Osteocyte (in vitro differentiated cells): Measurements from ENCODE around the gene JPH3. TPM values are rescaled to one million over a fixed set of nuclear protein-coding genes. Genes with fewer than 3 reads are reported as not detected.

Experiments
- DNase-seq: peaks from one replicate; pipeline ENCODE4 v3.0.0; 2021; ENCODE audit warnings: mixed read lengths; ENCODE audit not compliant: unreplicated experiment; ENCODE audit errors: extremely low spot score
- H3K27ac Mint-ChIP-seq: one replicate; pipeline ENCODE4 v1.8.0; 2021; ENCODE audit warnings: mild to moderate bottlenecking, mixed read lengths; ENCODE audit not compliant: unreplicated experiment
- H3K27me3 Mint-ChIP-seq: one replicate; pipeline ENCODE4 v1.8.0; 2021; ENCODE audit warnings: mixed read lengths; ENCODE audit not compliant: unreplicated experiment
- H3K36me3 Mint-ChIP-seq: one replicate; pipeline ENCODE4 v1.8.0; 2021; ENCODE audit warnings: mixed read lengths; ENCODE audit not compliant: unreplicated experiment
- H3K4me1 Mint-ChIP-seq: one replicate; pipeline ENCODE4 v1.8.0; 2021; ENCODE audit warnings: mixed read lengths; ENCODE audit not compliant: unreplicated experiment
- H3K4me3 Mint-ChIP-seq: one replicate; pipeline ENCODE4 v1.8.0; 2021; ENCODE audit warnings: mild to moderate bottlenecking, moderate library complexity, mixed read lengths; ENCODE audit not compliant: unreplicated experiment
- H3K9me3 Mint-ChIP-seq: one replicate; pipeline ENCODE4 v1.8.0; 2021; ENCODE audit warnings: mixed read lengths; ENCODE audit not compliant: unreplicated experiment
- total RNA-seq: library from RNA; stranded (reverse); gene quantifications from 2 replicates; pipeline ENCODE4 v1.2.1, GENCODE V29; 2021
- TF ChIP-seq, protein P1 (sequence below): fragments of 200-600 bp; sonication (generic); IDR thresholded peaks from 2 replicates; pipeline ENCODE4 v1.5.0; 2021; ENCODE audit warnings: antibody characterized with exemption, mild to moderate bottlenecking, moderate library complexity

JPH3 gene
- total RNA-seq, 1 donor from 2014 or later = 2.6 TPM

DNA sequence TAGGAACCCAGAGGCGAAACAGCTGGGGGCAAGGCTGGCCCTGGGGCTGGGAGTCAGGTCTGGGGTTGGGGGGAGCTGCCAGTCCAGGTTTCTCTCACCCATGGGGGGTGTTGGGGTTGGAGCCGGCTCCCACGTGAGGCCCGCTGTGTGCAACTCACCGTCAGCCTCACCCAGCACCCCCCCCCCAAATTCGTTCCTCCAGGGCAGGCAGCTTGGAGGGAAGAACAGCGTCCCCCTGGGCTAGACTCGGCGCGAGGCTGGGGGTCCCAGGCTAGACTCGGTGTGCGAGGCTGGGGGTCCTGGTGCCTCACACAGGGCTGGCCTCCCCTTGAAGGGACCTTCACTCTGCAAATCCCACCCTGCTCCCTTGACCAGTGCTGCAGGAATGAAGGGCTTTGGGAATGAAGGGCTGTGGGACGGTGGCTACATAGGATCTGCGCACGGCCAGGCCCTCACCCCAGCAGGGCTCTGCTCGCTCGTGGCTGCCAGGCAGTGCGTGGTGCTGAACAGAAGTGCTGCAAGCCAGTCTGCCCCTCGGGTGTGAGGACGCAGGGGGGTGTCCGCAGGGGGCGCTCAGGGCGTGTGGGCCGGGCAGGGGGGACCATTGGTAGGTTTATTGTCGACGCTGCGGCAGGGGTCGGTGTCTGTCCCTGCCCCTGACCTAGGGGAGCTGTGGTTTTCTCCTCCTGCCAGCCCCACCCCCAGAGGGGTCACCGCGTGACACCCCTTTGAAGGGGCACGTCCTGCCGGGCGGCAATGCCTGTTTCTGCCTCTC lies 88.8 kb downstream of the JPH3 start:
- Mint-ChIP-seq H3K36me3 (no peaks in the 10 kb centered on the region), H3K4me3 (no peak overlapping the region), H3K9me3 (no peaks in the 10 kb centered on the region), H3K27me3 (no peaks in the 10 kb centered on the region), H3K4me1 (no peaks in the 10 kb centered on the region), H3K27ac (no peak overlapping the region)
- DNase-seq = no peak
- TF ChIP-seq, protein P1, sequence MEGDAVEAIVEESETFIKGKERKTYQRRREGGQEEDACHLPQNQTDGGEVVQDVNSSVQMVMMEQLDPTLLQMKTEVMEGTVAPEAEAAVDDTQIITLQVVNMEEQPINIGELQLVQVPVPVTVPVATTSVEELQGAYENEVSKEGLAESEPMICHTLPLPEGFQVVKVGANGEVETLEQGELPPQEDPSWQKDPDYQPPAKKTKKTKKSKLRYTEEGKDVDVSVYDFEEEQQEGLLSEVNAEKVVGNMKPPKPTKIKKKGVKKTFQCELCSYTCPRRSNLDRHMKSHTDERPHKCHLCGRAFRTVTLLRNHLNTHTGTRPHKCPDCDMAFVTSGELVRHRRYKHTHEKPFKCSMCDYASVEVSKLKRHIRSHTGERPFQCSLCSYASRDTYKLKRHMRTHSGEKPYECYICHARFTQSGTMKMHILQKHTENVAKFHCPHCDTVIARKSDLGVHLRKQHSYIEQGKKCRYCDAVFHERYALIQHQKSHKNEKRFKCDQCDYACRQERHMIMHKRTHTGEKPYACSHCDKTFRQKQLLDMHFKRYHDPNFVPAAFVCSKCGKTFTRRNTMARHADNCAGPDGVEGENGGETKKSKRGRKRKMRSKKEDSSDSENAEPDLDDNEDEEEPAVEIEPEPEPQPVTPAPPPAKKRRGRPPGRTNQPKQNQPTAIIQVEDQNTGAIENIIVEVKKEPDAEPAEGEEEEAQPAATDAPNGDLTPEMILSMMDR = no peak

DNA sequence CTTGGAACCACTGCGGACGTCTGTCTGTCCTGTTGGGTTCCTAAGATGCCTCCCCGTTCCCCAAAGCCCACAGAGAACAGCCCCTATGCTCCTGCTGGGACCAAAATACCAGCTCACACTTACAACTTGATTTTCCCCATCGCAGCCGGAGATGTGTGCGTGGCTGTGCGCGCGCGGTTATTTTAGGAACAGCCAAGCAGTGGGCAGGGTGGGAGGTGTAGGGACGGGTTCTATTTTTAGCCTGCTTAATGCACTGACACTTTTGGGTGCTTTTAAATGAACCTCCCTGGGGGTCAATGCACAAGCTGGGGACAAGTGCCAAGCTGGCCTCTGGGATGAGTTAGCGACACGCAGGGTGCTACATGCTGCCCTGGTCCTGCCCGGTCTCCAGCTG lies 89.4 kb downstream of the JPH3 start:
- DNase-seq = no peak
- Mint-ChIP-seq H3K36me3 (peaks cover 2% of the 10 kb centered on the region), H3K27ac (no peak overlapping the region), H3K9me3 (no peaks in the 10 kb centered on the region), H3K4me1 (no peaks in the 10 kb centered on the region), H3K4me3 (no peak overlapping the region), H3K27me3 (no peaks in the 10 kb centered on the region)
- TF ChIP-seq, protein P1 = no peak

DNA sequence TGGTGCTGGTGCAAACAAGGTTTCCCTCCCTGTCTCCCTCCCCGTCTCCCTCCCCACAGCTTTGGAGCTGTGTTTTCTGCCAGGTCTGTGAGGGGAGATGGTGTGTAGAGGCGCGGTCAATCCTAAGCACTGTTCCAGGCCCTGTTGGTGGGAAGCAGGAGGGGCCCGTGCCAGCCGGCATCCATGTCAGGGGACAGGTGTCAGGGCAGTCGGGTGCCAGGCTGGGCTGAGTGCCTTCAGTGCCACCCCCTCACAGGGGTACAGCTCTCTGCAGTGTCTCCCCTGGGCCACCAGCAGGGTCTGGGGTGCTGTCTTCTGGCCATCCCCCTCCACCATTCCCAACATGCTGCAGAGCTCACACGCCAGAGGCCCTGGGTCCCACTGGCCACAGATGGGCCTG lies 89.9 kb downstream of the JPH3 start:
- no peaks in the 10 kb centered on the region for H3K27me3 Mint-ChIP-seq
- H3K4me3 Mint-ChIP-seq = no peak overlapping the region
- peaks cover 2% of the 10 kb centered on the region for H3K36me3 Mint-ChIP-seq
- no peaks in the 10 kb centered on the region for H3K4me1 Mint-ChIP-seq
- H3K9me3 Mint-ChIP-seq = no peaks in the 10 kb centered on the region
- H3K27ac Mint-ChIP-seq = no peak overlapping the region
- no peak for DNase-seq
- TF ChIP-seq, protein P1 = no peak

DNA sequence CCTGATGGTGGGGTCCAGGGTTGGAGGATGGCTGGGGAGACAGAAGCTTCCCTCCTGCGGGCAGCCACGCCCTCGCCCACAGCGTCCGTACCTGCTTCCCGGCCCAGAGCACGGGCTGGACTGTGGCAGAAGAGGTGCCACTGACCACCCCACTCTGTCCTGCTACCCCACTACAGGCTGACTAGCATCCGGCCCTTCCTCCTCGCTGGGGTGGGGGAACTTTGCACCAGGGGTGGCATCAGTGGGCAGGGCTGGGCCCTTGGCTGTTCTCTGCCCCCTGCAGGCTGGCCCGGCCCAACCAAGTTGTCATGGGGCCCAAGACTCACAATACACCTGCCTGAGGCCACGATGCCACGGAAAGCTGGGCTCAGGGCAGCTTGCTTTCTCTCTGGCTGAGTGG lies 90.4 kb downstream of the JPH3 start:
- no peaks in the 10 kb centered on the region for H3K4me1 Mint-ChIP-seq
- no peak for DNase-seq
- H3K9me3 Mint-ChIP-seq = no peaks in the 10 kb centered on the region
- H3K36me3 Mint-ChIP-seq = peaks cover 2% of the 10 kb centered on the region
- H3K27me3 Mint-ChIP-seq = no peaks in the 10 kb centered on the region
- H3K4me3 Mint-ChIP-seq = no peak overlapping the region
- TF ChIP-seq, protein P1 = no peak
- H3K27ac Mint-ChIP-seq = no peak overlapping the region

DNA sequence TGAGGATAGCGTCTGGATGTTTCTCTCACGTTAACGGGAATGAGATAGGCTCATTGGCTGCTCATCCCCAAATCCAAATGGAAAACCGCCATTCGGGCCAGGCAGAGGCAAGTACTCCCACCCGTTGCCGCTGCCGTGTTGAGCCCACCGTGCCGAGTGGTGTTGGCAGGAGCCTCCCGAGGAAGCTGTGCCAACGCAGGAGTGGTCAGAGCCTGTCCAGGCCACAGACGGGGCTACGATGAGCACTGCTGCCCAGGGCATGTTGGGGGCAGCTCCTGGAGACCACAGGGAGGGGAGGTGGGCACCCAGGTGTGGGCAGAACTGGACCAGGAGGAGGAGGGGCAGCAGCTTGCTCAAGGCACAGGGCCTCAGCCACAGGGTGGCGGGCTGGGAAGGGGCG lies 91.5 kb downstream of the JPH3 start:
- Mint-ChIP-seq H3K4me3 (no peak overlapping the region), H3K27ac (no peak overlapping the region), H3K36me3 (peaks cover 5% of the 10 kb centered on the region), H3K9me3 (no peaks in the 10 kb centered on the region), H3K4me1 (no peaks in the 10 kb centered on the region), H3K27me3 (no peaks in the 10 kb centered on the region)
- DNase-seq = no peak
- TF ChIP-seq, protein P1 = no peak
